D721Med (cell line): ENCODE results near the gene SMAD4.

Experiments used
- DNase-seq: peaks from one replicate; pipeline ENCODE4 v3.0.0; 2011; ENCODE audit warnings: low spot score; ENCODE audit not compliant: insufficient read length
- FAIRE-seq: peaks from 2 replicates; lab custom pipeline; 2011; peaks lifted over from hg19 to GRCh38; lab: Jason Lieb, UNC
- CTCF ChIP-seq: IDR thresholded peaks from 2 replicates; pipeline ENCODE4 v1.5.1; 2012; ENCODE audit warnings: mild to moderate bottlenecking, control low read depth; ENCODE audit not compliant: insufficient read depth; ENCODE audit errors: missing control alignments

Gene SMAD4

GRCh38 chr18:51029694-51030536 lies at the start of gene SMAD4:
TSS of gene SMAD4 (plus strand) at chr18:51030213. CDS start at chr18:51047047, 16,834 bp downstream.
- TF ChIP-seq CTCF = no peak
- DNase-seq (peak; percentile 90), FAIRE-seq (no peak)

- TF ChIP-seq CTCF = no peak
- no peak for DNase-seq
- no peak for FAIRE-seq
These were observed 48.6 kb upstream of the SMAD4 start for GRCh38 chr18:50981381-50981780.

- FAIRE-seq (no peak), DNase-seq (no peak)
- no peak for TF ChIP-seq CTCF
These were observed 47.8 kb upstream of the SMAD4 start for GRCh38 chr18:50982086-50982801.

GRCh38 chr18:50982802-50983179 lies 47.2 kb upstream of the SMAD4 start:
- TF ChIP-seq CTCF = no peak
- no peak for FAIRE-seq

GRCh38 chr18:50986360-50987087 lies 43.5 kb upstream of the SMAD4 start:
- no peak for DNase-seq
- TF ChIP-seq CTCF = no peak
- FAIRE-seq = peak; percentile 21

More at GRCh38 chr18:50982802-50983179, 47.2 kb upstream of the SMAD4 start:
- no peak for DNase-seq

GRCh38 chr18:50987261-50987660 lies 42.8 kb upstream of the SMAD4 start:
- FAIRE-seq (peak; percentile 6), DNase-seq (no peak)
- TF ChIP-seq CTCF = no peak
